Esophagus squamous epithelium (tissue), 4 donors: ENCODE results near the gene CHD6.

Source experiments
- CTCF ChIP-seq, 6 experiments: fragments of 450-650 bp in 4 of 6; fragments of 200-600 bp in 2 of 6; sonication (generic) in 2 of 6; IDR thresholded peaks; one replicate each; pipeline ENCODE4 v1.5.1; 2016 to 2019; ENCODE audit warnings: antibody characterized with exemption in 6 of 6, mild to moderate bottlenecking in 4 of 6, moderate library complexity in 4 of 6
- POLR2A ChIP-seq, 4 donors: fragments of 450-650 bp; IDR thresholded peaks; one replicate each; pipeline ENCODE4 v1.6.1; 2017; ENCODE audit warnings: antibody characterized with exemption in 4 of 4, mild to moderate bottlenecking in 4 of 4, moderate library complexity in 3 of 4

GRCh38 chr20:41574802-41575389, 43.3 kb downstream of the CHD6 start:
- TF ChIP-seq CTCF (IDR thresholded peaks at IDR 0.05) (no peak), POLR2A (IDR thresholded peaks at IDR 0.05) (no peak)
